ENCODE results near the gene IL1RAPL1. TPM values are rescaled to one million over a fixed set of nuclear protein-coding genes. Genes with fewer than 3 reads are reported as not detected.
A peak's percentile ranks its signal among the peaks of the same experiment; 100 is the strongest.

IL1RAPL1 gene
- total RNA-seq, result not detected in 2 replicates

GRCh38 chrX:28586981-28587551, at the start of gene IL1RAPL1:
TSS of gene IL1RAPL1 (plus strand) at chrX:28587446.
- peak; percentile 3 for TF ChIP-seq CTCF (IDR thresholded peaks at IDR 0.05; ENCODE audit: insufficient read depth, low read length, severe bottlenecking)
- DNase-seq (ENCODE audit: low read depth) (peak; percentile 13), FAIRE-seq (no peak)
- H3K27me3 ChIP-seq (ENCODE audit: control insufficient read depth, insufficient read depth, low read length), result no peaks in the 10 kb centered on the region
- H3K36me3 ChIP-seq (ENCODE audit: control insufficient read depth, insufficient read depth, low read length), result no peaks in the 10 kb centered on the region
- H3K4me3 ChIP-seq (ENCODE audit: low read depth, low read length), result no peak within 1 kb of the TSS

- TF ChIP-seq CTCF (IDR thresholded peaks at IDR 0.05; ENCODE audit: insufficient read depth, low read length, severe bottlenecking), result no peak
- Histone ChIP-seq H3K27me3 (ENCODE audit: control insufficient read depth, insufficient read depth, low read length) (no peaks in the 10 kb centered on the region), H3K36me3 (ENCODE audit: control insufficient read depth, insufficient read depth, low read length) (no peaks in the 10 kb centered on the region), H3K4me3 (ENCODE audit: low read depth, low read length) (no peak overlapping the region)
- no peak for DNase-seq (ENCODE audit: low read depth)
- no peak for FAIRE-seq
Measured at GRCh38 chrX:28542791-28543190, 44.5 kb upstream of the IL1RAPL1 start.

GRCh38 chrX:28549838-28550237, 37.4 kb upstream of the IL1RAPL1 start:
- FAIRE-seq (no peak), DNase-seq (ENCODE audit: low read depth) (no peak)
- H3K36me3 ChIP-seq (ENCODE audit: control insufficient read depth, insufficient read depth, low read length), result no peaks in the 10 kb centered on the region
- TF ChIP-seq CTCF (IDR thresholded peaks at IDR 0.05; ENCODE audit: insufficient read depth, low read length, severe bottlenecking), result no peak
- no peak overlapping the region for H3K4me3 ChIP-seq (ENCODE audit: low read depth, low read length)
- no peaks in the 10 kb centered on the region for H3K27me3 ChIP-seq (ENCODE audit: control insufficient read depth, insufficient read depth, low read length)

GRCh38 chrX:28550331-28550872, 36.8 kb upstream of the IL1RAPL1 start:
- peak; percentile 15 for DNase-seq (ENCODE audit: low read depth)
- Histone ChIP-seq H3K27me3 (ENCODE audit: control insufficient read depth, insufficient read depth, low read length) (no peaks in the 10 kb centered on the region), H3K4me3 (ENCODE audit: low read depth, low read length) (no peak overlapping the region), H3K36me3 (ENCODE audit: control insufficient read depth, insufficient read depth, low read length) (no peaks in the 10 kb centered on the region)
- FAIRE-seq, result no peak
- TF ChIP-seq CTCF (IDR thresholded peaks at IDR 0.05; ENCODE audit: insufficient read depth, low read length, severe bottlenecking), result no peak

- Histone ChIP-seq H3K4me3 (ENCODE audit: low read depth, low read length) (no peak overlapping the region), H3K27me3 (ENCODE audit: control insufficient read depth, insufficient read depth, low read length) (no peaks in the 10 kb centered on the region), H3K36me3 (ENCODE audit: control insufficient read depth, insufficient read depth, low read length) (no peaks in the 10 kb centered on the region)
- FAIRE-seq, result no peak
- peak; percentile 29 for DNase-seq (ENCODE audit: low read depth)
- no peak for TF ChIP-seq CTCF (IDR thresholded peaks at IDR 0.05; ENCODE audit: insufficient read depth, low read length, severe bottlenecking)
Measured at GRCh38 chrX:28552322-28552721, 34.9 kb upstream of the IL1RAPL1 start.

Measured in bronchial epithelial cell (primary cell).